Fibroblast of mammary gland (primary cell): ENCODE measurements around the gene DIO3.
"Not testable (repeated sequence)": the region's sequence is repeated elsewhere in the genome, so short reads cannot be mapped to it uniquely, and the experiment has no call there.

Source experiments
- DNase-seq: peaks from one replicate; pipeline ENCODE4 v3.0.0-alpha.2; 2010; ENCODE audit warnings: low read depth
- H3K4me3 ChIP-seq: 2 replicates; pipeline ENCODE4 v1.5.1; 2011; ENCODE audit warnings: low read depth, mild to moderate bottlenecking, low read length, moderate library complexity; ENCODE audit not compliant: control insufficient read depth
- CTCF ChIP-seq: conservative IDR thresholded peaks from 2 replicates; pipeline ENCODE4 v1.5.1; 2011; ENCODE audit warnings: low read depth, low read length, inconsistent platforms; ENCODE audit not compliant: control insufficient read depth, insufficient read depth

Gene DIO3

DNA sequence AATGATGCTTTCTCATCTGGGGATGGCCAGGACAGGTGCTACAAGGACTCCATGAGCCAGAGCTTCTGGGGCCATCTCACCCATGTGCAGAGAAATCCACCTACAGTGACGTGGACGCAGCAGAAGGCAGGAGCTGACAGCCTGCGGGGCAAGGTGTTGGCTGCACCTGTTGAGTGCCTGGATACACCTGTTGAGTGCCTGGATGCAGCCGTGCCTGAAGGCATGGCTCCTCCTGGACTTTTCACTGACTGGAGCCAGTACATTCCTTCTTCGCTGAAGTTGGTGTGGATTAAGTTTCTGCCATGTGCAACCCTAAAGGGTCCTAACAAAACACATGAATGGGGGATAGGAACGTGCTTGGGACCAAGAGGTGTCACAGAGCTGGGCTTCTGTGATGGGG is 7.4 kb upstream of the DIO3 start:
- no peak for DNase-seq
- TF ChIP-seq CTCF = no peak
- no peak overlapping the region for H3K4me3 ChIP-seq

DNA sequence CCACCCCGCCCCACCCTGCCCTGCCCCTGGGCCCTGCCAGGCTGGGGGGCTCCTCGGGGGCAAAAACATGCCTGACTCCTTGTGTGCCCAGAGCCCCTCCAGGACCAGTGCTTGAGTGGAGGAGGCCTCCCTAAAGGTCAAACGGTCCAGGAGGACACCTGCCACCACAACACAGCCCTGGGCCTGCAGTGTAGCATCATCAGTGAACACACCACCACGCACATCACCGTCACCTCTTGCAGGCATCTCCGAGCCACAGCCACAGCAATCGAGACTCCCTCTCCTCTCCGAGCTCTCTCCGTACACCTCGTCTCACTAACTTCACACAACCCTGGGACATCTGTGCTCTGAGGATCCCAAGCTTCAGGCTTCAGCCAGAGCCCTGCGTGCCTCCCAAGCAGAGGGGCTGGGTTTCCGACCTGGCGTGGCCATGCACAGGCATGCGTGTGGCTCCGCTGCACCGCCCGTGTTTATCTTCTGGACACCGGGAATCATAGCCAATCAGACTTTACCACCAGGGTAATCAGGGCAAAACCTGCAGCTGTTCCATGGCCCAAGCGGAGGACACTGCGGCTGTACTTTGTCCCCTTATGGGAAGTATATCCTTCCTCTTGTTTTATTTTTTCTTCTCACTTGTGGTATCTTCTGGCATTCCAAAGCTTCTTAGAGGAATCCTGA is 6.2 kb upstream of the DIO3 start:
- TF ChIP-seq CTCF = no peak
- DNase-seq = no peak
- no peak overlapping the region for H3K4me3 ChIP-seq

- not testable (repeated sequence) for DNase-seq
Measured at GRCh38 chr14:101555669-101556043, 5.6 kb upstream of the DIO3 start.

GRCh38 chr14:101556131-101556530 is 5.2 kb upstream of the DIO3 start:
- no peak for TF ChIP-seq CTCF
- DNase-seq = no peak
- no peak overlapping the region for H3K4me3 ChIP-seq

More at GRCh38 chr14:101555669-101556043, 5.6 kb upstream of the DIO3 start:
- not testable (repeated sequence) for H3K4me3 ChIP-seq

DNA sequence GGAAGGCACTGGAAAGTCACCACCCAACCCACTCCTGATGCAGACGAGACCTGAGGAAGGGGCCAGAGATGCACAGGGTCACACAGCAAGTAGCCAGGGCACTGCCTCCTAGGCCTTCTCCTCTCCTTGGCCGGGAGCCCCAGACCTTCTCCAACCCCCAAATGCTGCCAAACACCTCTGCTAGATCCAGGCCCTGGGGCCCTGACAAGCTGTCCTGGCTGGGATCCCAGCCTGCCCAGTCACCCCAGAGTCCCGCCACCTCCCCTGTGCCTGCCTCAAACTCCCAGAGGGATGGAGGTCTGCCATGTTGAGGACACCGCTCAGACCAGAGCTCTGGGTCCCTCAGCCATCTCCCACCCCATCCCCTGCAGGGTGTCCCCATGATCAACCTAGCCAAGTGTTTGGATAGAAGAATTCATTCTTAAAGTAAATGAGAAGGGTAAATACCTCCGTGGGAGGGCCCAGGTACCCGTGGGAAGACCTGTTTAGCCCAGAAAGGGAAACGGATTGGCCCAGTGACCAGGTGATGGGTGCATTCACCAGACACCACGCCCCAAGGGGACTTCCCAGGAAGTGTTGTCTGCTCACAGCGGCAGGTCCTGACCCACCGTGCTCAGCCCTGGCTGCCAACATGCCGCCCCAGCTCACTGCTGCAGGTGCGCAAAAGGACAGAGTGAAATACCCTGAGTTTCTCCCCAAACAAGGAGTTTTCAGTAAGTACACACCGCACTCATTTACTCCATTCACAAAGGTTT is 4.6 kb upstream of the DIO3 start:
- H3K4me3 ChIP-seq = no peak overlapping the region
- no peak for DNase-seq
- TF ChIP-seq CTCF = no peak

- H3K4me3 ChIP-seq = no peak overlapping the region
- TF ChIP-seq CTCF = no peak
- DNase-seq = no peak
Measured at GRCh38 chr14:101557321-101557695, 4.0 kb upstream of the DIO3 start.
